ENCODE results near the gene TMEM178A. TPM values are rescaled to one million over a fixed set of nuclear protein-coding genes. Genes with fewer than 3 reads are reported as not detected.

TMEM178A gene
- total RNA-seq, 2 experiments from 2014 or later = 0.22 to 0.53 TPM

GRCh38 chr2:39696101-39696553 lies 30.4 kb downstream of the TMEM178A start:
- ATAC-seq (ENCODE audit: poor library complexity) = no peak
- ChIA-PET CTCF (no interaction called here), POLR2A (no interaction called here)
- H3K4me1 ChIP-seq (ENCODE audit: insufficient read depth, low read length) = no peaks in the 10 kb centered on the region
- intact Hi-C loops (cut with DNase I, micrococcal nuclease) = no loop called here
- Mint-ChIP-seq H3K9me3 (peaks cover 3% of the 10 kb centered on the region), H3K36me3 (ENCODE audit: low read depth) (no peaks in the 10 kb centered on the region), H3K27me3 (no peaks in the 10 kb centered on the region), H3K4me3 (no peak overlapping the region), H3K4me1 (ENCODE audit: low read depth) (no peaks in the 10 kb centered on the region), H3K27ac (no peak overlapping the region)
- peaks cover 0 to 5% of the 10 kb centered on the region in 2 experiments for H3K27me3 ChIP-seq (ENCODE audit: control insufficient read depth in 1 of 2, insufficient read depth in 2 of 2, low read length in 2 of 2)
- H3K4me3 ChIP-seq (ENCODE audit: low read length) = no peak overlapping the region
- no peaks in the 10 kb centered on the region for H3K36me3 ChIP-seq (ENCODE audit: insufficient read depth, low read length)
- no peak for TF ChIP-seq CTCF (IDR thresholded peaks at IDR 0.05)
- H3K27ac ChIP-seq (ENCODE audit: low read depth in 1 of 2, low read length in 2 of 2) = no peak overlapping the region
- peaks cover 0 to 5% of the 10 kb centered on the region in 2 experiments for H3K9me3 ChIP-seq (ENCODE audit: control insufficient read depth in 1 of 2, insufficient read depth in 1 of 2, low read length in 2 of 2)
- DNase-seq = no peak

GRCh38 chr2:39696838-39697237 lies 31.1 kb downstream of the TMEM178A start:
- H3K27ac Mint-ChIP-seq = no peak overlapping the region
- no peaks in the 10 kb centered on the region for H3K27me3 Mint-ChIP-seq
- ATAC-seq (ENCODE audit: poor library complexity) = no peak
- no peak overlapping the region for H3K4me3 ChIP-seq (ENCODE audit: low read length)
- no peak overlapping the region for H3K27ac ChIP-seq (ENCODE audit: low read depth in 1 of 2, low read length in 2 of 2)
- DNase-seq = no peak
- no peaks in the 10 kb centered on the region for H3K36me3 Mint-ChIP-seq (ENCODE audit: low read depth)
- H3K9me3 ChIP-seq (ENCODE audit: control insufficient read depth in 1 of 2, insufficient read depth in 1 of 2, low read length in 2 of 2) = peaks cover 0 to 12% of the 10 kb centered on the region in 2 experiments
- H3K4me1 Mint-ChIP-seq (ENCODE audit: low read depth) = no peaks in the 10 kb centered on the region
- H3K9me3 Mint-ChIP-seq = peaks cover 5% of the 10 kb centered on the region
- intact Hi-C loops (cut with DNase I, micrococcal nuclease) = no loop called here
- no peak overlapping the region for H3K4me3 Mint-ChIP-seq
- no peaks in the 10 kb centered on the region for H3K36me3 ChIP-seq (ENCODE audit: insufficient read depth, low read length)
- ChIA-PET POLR2A (no interaction called here), CTCF (no interaction called here)
- H3K4me1 ChIP-seq (ENCODE audit: insufficient read depth, low read length) = no peaks in the 10 kb centered on the region
- TF ChIP-seq CTCF (IDR thresholded peaks at IDR 0.05) = no peak
- peaks cover 0 to 5% of the 10 kb centered on the region in 2 experiments for H3K27me3 ChIP-seq (ENCODE audit: control insufficient read depth in 1 of 2, insufficient read depth in 2 of 2, low read length in 2 of 2)

GRCh38 chr2:39697454-39697853 lies 31.7 kb downstream of the TMEM178A start:
- no peaks in the 10 kb centered on the region for H3K36me3 ChIP-seq (ENCODE audit: insufficient read depth, low read length)
- peaks cover 0 to 5% of the 10 kb centered on the region in 2 experiments for H3K27me3 ChIP-seq (ENCODE audit: control insufficient read depth in 1 of 2, insufficient read depth in 2 of 2, low read length in 2 of 2)
- peaks cover 4% of the 10 kb centered on the region for H3K36me3 Mint-ChIP-seq (ENCODE audit: low read depth)
- no peak overlapping the region for H3K27ac Mint-ChIP-seq
- H3K4me3 ChIP-seq (ENCODE audit: low read length) = no peak overlapping the region
- ATAC-seq (ENCODE audit: poor library complexity) (no peak), DNase-seq (no peak)
- no peaks in the 10 kb centered on the region for H3K4me1 ChIP-seq (ENCODE audit: insufficient read depth, low read length)
- peaks cover 11% of the 10 kb centered on the region for H3K9me3 Mint-ChIP-seq
- no peaks in the 10 kb centered on the region for H3K4me1 Mint-ChIP-seq (ENCODE audit: low read depth)
- H3K4me3 Mint-ChIP-seq = no peak overlapping the region
- no peak overlapping the region for H3K27ac ChIP-seq (ENCODE audit: low read depth in 1 of 2, low read length in 2 of 2)
- no peak for TF ChIP-seq CTCF (IDR thresholded peaks at IDR 0.05)
- ChIA-PET POLR2A (no interaction called here), CTCF (no interaction called here)
- peaks cover 0 to 18% of the 10 kb centered on the region in 2 experiments for H3K9me3 ChIP-seq (ENCODE audit: control insufficient read depth in 1 of 2, insufficient read depth in 1 of 2, low read length in 2 of 2)
- H3K27me3 Mint-ChIP-seq = no peaks in the 10 kb centered on the region
- intact Hi-C loops (cut with DNase I, micrococcal nuclease) = no loop called here

All from CD4-positive, alpha-beta T cell (primary cell).